ENCODE results near the gene PPP1R14C.

Gene PPP1R14C

DNA sequence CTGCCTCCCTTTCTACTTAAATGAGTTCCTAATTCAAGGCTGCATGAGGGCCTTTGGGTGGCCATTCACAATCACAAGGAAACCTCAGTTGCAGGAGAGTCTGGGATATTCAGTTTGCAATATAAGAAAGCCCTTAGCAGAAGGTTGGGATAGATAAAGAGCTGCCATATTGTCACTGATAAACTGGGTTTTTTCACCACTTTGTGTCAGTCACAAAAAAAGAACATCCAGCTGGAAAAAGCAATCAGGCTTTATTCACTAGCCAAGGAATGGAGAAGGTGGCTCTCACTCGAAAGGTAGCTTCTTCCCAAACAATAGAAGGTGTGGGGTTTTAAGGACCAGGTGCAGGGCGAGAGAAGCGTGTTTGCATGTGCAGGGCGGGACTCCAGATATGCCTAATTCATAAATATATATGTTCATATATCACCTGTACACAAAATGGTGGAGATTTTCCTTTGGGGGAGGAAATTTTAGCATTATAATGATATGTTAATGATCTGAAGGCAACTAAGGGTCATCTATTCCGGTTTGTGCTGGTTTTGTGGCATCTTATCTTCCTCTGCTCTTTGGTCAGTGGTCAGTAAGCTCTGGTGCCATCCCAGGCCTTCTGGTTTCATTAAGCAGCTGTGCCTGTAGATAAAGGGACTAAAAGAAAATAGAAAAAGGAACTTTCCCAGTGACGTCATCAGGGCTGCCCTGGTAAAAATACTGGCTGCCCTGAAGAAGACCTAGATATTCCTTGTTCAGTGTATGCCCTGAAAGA lies 128.8 kb downstream of the PPP1R14C start:
- no peak for DNase-seq (ENCODE audit: low spot score)

GRCh38 chr6:150272264-150272975 lies 129.6 kb downstream of the PPP1R14C start:
- no peak for DNase-seq (ENCODE audit: low spot score)

GRCh38 chr6:150272976-150273315 lies 130.1 kb downstream of the PPP1R14C start:
- DNase-seq (ENCODE audit: low spot score): no peak

- DNase-seq (ENCODE audit: low spot score): no peak
Observed at GRCh38 chr6:150273457-150274309, 130.8 kb downstream of the PPP1R14C start.

DNA sequence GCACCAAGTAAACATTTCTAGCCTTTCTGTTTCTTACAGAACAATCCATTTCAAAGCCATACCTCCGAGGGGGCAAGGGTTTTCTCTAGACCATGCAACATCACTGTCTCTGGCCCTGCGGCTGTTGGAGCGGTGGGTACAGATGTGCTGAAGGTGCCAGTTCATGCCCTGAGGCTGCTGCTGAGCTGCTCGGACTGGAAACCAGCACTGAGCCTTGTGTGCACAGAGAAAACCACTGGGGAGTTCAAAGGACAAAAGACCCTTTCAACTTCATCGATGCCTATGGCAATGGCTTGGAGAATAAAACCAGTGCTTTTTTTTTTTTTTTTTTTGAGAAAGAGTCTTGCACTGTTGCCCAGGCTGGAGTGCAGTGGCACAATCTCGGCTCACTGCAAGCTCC lies 132.6 kb downstream of the PPP1R14C start:
- DNase-seq (ENCODE audit: low spot score): no peak

- no peak for DNase-seq (ENCODE audit: low spot score)
Observed at GRCh38 chr6:150276168-150276936, 133.5 kb downstream of the PPP1R14C start.

DNA sequence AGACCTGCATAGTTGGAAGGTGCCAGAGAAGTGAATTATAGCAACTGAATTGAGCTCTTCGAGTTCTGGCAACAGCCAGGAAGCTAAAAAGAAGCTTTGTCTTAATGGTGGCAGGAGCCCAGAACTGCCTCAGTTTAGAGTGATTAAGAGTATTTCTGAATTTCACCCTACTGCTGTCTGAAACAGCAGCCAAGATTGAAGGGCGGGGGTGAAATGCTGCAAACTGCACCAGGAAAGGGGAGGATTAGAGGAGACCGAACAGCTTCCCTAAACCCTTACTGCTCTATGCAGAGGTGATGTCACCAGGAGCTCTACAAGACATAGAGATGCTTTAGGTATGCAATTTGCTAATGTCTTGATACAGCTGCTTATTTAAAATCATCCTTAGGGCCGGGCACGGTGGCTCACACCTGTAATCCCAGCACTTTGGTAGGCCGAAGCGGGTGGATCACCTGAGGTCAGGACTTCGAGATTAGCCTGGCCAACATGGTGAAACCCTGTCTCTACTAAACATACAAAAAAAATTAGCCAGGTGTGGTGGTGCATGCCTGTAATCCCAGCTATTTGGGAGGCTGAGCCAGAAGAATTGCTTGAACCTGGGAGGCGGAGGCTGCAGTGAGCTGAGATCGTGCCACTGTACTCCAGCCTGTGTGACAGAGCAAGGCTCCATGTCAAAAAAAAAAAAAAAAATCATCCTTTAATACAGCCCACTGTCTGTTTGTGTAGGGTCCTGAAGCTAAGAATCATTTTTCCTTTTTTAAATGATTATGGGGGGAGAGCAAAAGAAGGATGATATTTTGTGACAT lies 134.3 kb downstream of the PPP1R14C start:
- peak; percentile 29 for DNase-seq (ENCODE audit: low spot score)

GRCh38 chr6:150279533-150279932 lies 136.7 kb downstream of the PPP1R14C start:
- DNase-seq (ENCODE audit: low spot score): no peak

DNA sequence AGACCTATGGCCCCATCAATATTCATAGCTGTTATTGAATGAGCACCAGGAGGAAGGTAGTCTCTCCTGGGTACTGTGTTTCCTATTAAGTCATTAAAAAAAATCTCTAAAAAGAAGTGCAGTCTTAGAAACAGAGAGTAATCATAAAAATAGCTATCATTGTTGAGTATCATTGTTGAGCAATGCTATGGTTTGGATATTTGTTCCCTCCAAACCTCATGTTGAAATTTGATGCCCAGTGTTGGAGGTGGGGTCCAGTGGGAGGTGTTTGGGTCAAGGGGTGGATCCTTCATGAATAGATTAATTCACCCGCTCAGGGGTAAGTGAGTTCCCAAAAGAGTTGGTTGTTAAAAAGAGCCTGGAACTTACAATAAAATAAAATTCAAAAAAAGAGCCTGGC lies 137.9 kb downstream of the PPP1R14C start:
- DNase-seq (ENCODE audit: low spot score): no peak

DNA sequence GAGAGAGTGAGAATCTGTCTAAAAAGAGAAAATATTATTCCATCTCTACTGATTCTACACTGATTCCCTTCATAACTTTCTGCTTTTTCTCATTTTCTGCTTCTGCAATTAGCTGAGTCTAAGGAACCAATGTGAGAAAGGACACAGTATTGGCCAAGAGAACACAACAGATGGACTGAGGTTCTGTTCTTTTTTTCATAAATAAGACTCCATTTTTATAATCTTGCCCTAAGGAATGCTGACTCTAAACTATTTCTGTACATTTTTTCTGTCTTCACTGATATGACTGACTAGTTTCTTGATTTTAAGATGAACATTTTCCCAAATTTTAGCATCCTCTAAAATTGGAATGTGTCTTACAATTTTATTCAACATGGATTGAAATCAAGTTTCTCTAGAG lies 138.9 kb downstream of the PPP1R14C start:
- no peak for DNase-seq (ENCODE audit: low spot score)

DNA sequence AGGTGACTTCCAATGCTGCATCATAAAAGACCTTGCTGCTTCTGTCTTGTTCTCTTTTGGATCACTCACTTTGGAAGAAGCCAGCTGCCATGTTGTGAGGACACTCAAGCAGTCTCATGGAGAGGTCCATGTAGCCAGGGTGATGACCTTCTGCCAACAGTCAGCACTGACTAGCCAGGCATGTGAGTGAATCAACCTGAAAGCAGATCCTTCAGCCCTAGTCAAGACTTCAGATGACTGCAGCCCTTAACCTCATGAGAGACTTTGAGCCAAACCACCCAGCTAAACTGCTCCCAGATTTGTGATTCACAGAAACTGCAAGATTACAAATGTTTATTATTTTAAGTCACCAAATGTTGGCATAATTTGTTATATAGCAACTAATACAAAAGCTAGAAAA lies 140.0 kb downstream of the PPP1R14C start:
- no peak for DNase-seq (ENCODE audit: low spot score)

- DNase-seq (ENCODE audit: low spot score): no peak
Observed at GRCh38 chr6:150286460-150286859, 143.6 kb downstream of the PPP1R14C start.

DNA sequence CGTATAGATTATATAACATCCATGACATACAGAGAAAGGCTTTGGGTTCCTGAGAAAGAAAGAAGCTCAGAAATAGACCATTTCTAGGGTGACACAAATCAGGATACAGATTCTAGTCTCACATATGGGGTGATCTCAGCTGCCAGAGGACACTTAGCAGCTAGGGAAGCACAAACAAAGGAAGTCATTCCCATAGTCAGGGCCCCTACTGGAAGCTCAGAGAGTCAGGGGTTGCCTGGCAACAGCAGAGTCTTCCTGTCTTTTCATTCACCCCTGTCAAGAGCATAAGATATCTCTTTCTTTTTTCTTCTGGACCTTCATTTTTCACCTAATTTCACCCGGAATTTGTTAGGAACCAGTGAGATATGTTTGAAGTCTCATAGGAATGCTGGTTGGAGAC lies 144.1 kb downstream of the PPP1R14C start:
- no peak for DNase-seq (ENCODE audit: low spot score)

DNA sequence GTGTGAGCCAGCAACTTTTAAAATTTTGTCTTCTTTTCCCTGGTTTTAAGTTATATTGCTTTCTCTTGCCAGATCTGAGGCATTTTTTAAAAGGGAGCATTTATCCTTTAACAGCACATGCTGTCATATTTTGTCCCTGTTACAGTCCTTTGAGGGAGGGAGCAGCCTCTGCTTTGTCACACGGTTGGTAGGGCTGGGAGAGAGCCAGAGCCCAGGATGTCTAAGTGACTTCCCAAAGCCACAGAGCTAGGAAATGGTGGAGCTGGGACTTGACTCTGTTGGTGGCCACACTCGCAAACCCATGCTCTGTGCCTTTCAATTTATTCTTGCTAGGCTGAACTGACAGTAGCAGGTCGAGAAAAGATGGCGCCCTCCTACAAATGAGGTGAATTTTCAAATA lies 145.6 kb downstream of the PPP1R14C start:
- DNase-seq (ENCODE audit: low spot score): no peak

GRCh38 chr6:150289454-150290071 lies 146.7 kb downstream of the PPP1R14C start:
- no peak for DNase-seq (ENCODE audit: low spot score)

GRCh38 chr6:150290429-150290828 lies 147.6 kb downstream of the PPP1R14C start:
- DNase-seq (ENCODE audit: low spot score): no peak

DNA sequence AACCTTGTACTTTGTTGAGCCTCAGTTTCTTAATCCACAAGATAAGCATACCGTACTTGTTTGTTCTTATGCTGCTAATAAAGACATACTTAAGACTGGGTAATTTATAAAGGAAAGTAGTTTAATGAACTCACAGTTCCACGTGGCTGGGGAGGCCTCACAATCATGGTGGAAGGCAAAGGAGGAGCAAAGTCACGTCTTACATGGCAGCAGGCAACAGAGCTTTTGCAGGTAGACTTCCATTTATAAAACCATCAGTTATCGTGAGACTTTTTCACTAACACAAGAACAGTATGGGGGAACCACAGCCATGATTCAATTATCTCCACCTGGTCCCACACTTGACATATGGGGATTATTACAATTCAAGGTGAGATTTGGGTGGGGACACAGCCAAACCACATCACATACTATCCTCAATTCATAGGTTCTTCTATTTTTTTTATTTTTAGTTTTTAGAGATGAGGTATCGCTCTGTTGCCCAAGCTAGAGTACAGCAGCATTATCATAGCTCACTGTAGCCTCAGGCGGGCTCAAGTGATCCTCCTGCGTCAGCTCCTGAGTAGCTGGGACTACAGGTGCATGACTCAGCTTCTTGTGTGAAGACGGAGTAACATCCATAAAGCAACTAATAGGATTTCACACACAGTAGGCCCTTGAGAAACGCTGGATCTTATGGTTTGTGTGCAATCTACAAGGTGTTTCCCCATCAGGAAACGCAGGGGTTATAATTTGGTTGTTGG lies 149.3 kb downstream of the PPP1R14C start:
- DNase-seq (ENCODE audit: low spot score): no peak

DNA sequence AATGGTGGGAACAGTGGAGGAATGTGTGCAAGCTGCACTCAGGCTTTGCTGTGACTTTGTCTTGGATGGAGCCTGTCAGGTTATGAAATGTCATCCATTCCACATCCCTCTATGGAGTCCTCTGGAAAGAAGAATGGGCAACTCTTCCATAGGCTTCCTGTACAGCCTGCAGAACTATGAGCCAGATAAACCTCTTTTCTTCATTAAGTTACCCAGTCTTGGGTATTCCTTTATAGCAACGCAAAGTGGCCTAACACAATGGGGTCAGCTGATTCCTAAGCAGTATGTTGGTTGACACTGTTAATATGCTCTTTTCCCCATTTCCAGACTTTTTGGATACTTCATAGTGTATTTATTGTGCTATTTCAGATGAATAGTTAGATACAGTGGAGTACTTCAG lies 150.2 kb downstream of the PPP1R14C start:
- no peak for DNase-seq (ENCODE audit: low spot score)

DNA sequence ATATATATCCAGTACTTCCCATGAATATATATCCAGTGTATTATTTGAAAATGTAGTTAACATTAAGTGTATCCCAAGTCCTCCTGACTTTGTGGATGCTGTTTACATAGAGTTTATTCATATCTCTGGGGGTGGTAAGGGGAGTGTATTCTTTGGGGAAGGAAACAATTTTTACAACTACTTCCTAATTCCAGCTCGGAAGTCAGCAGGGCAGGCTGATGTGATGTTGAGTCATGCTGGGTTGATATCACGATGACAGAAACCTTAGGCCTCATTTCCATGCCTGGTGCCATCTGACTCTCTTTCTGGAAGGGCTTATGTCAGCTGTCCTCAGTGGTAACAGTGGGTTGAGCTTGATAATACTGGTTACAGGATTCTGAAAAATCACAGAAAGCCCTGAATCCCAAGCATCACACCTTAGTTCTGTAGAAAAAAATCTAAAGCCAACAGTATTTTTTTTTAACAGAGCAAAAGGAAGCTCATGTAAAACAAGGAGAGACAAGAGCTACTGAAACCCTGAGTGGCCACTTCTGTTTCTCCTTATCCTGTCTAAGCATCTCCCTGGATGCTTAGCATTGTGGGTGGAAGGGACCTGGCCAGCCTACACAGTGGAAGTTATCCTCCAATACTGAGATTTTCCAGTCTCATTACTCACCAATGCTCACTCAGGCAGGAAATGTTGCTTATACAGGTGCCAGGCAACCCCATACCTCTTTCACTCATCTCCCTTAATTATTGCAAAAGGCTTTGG lies 150.8 kb downstream of the PPP1R14C start:
- no peak for DNase-seq (ENCODE audit: low spot score)
